ENCODE data around the gene DPP6.

The DPP6 gene

DNA sequence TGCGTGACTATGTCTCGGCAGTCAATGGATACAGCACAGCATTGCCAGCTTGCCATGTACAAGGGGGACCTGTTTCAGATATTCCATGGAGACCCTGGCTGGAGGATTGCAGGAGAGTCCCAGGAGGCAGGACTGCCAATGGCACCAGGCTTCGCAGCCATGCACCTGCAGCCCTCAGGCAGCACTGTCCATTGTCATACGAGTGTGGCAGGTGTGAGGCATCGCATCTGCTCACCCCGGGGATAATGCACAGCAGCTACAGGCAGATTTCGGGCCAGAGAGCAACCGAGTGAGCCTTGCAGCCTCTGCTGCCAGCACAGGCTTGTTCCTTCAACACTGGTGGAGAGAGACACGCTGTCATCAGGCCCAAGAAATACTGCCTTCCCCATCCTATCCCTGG lies 535.6 kb downstream of the DPP6 start:
- DNase-seq = peak in 1 of 56 donors; percentile 18

DNA sequence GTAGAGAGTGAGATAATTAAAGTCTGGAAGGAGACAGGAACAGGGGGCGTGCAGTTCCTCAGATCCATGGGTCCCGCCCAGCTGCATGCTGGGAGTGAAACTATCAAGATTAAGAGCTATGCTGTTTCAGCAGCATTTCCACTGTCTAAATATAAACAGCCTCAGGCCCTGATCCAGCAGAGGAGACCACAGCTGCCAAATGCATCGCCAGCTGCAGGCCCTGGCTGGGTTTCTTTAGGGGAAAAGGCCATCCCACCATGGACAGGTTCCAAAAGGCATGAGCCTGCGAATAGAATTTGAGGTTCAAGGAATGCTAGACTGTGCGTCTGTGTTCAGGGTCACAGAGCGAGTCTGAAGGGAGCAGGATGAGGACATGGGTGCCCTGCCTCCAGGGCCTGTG lies 539.3 kb downstream of the DPP6 start:
- DNase-seq = peak in 48 of 56 donors; percentile 32 to 85 (median 67)

DNA sequence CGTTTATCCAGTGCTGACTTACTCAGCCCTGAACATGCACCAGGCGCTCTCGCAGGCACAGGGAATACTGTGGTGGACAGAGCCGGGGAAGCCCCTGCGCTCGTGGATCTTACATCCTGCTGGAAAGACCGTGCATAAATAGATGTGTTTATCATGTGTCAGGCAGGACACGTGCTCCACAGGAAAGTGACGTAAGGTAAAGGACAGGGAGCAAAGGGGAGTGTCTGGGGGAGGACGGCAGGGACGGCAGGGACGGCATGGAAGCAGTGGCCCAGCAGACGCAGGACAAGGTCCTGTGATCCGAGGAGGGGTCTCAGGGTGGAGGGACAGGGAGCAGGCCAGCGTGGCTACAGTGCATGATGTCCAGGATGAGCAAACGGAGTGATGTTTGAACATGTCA lies 540.2 kb downstream of the DPP6 start:
- peak in 7 of 56 donors; percentile 13 to 53 (median 31) for DNase-seq

DNA sequence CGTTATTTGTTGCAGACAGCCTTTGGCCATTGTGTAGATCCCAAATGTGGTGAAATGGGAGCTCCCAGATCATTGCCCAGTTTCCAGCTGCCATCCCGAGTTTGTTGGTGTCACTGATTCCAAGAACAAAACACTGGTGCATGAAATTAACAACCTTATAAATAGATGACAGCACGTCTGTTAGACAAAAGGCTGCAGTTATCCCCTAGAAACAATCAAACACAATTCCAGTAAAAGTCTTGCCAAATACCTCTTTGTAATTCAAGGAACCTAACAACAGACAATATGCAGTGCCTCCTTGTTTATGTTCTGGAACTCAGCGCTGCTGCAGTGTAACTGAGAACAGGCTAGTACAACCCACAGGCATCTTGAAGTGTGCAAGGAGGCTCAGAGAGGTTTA lies 546.2 kb downstream of the DPP6 start:
- peak in 3 of 56 donors; percentile 3 to 45 (median 16) for DNase-seq

DNA sequence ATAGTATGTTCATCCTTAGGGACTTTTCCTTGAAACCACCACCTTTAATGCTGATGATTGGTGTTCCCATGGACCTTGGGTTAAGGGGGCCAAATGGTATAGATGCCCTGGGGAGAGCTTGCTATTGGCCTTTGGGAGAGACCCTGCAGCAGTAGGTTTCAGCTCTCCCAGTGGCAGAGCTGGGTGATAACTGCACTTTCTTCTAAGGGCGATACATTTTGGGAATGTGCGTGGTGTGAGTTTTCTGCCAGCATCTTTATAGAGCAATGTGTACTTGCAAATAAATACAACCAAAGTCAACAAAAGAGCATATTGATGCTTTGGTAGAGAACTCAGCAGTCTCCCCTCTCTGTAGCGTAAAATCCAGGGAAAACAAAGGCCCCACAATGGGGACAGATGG lies 546.7 kb downstream of the DPP6 start:
- no peak for DNase-seq

DNA sequence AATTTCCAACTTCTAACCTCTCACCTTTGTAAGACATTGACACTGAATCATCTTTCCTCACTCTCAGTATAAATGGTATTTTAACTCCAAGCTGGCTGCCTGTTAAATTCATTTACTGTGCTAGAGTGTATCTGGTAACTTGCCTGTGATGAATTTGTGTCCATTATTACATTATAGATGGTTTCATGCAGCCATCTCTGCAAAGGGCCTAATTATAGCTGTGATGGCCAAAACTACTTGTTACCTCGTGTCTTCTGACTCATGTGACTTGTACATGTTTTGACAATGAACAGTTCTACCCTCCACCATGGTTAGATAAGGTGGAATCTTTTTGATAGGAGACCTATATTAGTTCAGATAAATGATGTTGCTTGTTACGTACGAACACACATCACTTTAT lies 558.7 kb downstream of the DPP6 start:
- no peak for DNase-seq

DNA sequence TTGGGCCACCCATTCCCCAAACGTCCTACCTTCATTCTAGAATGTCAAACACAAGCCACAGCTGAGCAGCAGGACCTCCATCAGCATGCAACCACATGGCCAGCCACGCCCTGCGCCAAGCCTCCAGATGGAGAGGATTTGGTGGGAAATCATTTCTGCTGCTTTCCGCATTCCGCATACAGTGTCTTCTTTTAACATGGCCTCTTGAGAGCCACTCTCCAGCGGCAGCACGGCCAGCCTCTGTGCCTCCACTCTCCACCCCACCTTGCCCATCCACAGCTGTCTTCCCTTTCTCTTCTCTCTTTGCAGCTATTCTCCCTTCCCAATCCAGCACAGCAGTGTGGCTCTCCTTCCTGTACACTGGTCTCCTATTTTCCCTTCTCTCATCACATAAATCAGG lies 561.6 kb downstream of the DPP6 start:
- DNase-seq = no peak

DNA sequence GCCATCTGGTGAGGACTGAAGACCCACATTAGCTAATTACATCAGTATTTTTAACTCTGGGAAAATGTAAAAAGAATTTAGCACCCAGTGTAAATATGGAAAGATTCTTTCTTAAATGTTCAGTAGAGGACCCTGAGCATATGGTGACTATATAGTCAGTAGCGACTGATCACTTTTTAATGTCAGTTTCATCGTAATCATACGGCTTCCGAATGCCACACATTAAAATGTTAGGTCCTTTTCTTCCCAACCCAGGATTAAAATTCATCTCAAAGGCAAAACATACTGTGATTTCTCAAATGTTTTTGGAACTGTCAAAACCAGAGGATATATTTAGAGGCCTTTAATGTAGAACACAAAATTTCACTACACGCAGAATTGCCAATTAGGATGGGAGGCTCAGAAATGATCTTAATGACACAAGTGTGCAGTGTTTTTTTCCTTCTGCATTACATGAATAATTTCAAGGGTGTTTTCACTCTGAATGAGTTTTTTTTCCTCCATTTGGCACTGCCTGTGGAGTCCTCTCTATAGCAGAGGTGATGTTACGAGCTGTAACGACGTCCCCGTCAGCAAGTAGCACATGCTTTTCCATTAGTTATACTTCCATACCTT lies 568.0 kb downstream of the DPP6 start:
- DNase-seq = no peak

DNA sequence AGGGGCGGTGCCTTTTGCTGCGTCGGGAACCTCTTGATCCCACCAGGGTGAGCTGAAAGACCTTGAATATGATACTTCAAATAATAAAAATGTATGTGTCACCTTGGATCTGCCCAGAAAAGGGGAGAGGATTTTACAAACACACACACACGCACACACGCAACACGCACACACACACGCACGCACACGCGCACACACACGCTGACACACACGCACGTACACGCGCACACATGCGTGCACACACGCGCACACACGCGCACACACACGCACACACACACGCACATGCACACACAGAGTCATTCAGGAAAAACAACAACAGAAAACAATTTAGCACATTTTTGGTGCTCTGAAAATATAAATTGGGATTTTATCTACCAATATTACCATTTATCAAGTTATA lies 571.2 kb downstream of the DPP6 start:
- no peak for DNase-seq

DNA sequence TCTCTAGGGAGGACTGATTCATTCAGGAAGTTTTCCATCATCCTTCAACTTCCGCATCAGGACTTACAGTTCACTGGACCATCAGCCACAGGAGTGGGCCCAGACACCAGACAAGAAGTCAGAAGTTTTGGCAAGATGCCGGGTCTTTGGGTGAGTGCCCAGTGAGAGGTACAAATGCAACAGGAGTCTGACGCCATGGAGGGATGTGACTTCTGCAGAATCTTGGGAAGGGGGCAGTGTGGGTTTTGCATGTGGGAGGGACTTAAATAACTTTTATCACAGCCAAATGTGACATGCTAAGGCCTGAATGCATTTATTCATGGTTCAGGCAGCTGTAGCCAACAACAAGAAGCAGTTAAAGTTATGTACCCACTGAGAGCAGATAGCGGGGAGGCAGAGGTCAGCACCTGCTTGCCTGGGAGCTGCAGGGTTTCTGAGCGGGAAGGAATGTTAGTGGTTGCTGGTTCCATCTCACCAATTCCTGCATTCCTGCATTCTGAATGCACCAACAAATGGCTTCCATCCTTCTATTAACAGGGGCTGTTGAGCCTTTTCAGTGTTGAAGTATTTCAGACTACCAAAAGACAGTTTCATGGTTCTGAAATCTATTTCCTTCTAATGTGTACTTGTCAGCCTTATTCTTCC lies 575.6 kb downstream of the DPP6 start:
- DNase-seq = no peak

DNA sequence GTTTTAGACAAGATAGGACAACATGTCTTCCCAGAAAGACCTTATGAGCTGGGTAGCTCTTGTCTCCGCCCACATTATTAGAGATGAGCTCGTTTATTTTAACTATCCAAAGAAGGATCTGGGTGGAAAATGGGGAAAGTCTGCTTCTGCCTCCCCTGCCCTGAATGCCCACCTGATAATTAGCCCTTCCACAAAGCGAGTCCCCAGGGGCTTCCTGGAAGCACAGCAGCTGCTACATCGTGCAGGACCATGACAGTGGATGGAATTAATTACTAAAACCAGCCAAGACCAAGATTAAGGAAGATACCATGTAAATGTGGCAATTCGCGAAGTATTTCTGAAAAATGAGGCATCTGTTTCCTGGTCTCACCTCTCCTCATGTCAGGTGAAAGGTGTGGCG lies 576.4 kb downstream of the DPP6 start:
- DNase-seq = no peak

DNA sequence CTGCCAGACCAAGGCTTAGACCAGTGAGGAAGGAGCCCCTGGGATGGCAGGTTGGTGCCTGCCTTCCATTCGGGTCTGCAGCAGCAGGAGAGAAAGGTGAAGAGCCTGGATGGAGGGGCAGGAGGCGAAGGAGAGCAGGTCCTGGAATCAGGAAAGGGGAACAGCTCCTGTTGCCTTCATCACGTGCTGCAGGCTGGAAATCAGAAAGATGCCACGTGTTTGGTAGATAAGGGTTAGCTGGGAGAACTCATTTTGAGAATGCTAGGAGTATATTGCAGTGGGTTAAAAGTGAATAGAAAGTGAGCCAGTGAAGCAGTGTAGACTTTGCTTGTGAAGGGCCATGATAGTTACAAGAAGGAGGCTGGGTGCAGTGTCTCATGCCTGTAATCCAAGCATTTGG lies 579.0 kb downstream of the DPP6 start:
- DNase-seq = no peak

DNA sequence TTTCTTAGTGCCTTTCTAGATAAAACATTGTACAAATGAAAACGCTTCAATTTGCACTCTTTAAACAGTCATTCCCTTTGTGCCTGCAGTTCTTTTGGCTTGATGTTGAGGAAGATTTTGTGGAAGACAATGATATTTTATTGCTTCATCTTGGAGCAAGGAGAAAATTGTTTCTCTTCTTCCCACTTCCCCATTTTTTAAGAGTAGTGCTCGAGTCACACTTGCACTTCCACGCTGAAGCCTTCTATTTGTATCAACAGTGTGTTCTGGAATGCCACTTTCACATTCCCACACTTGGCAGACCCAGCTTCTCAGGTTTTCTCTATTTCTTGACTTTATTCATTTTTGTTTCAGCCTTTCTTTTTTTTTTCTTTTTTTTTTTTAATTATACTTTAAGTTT lies 581.4 kb downstream of the DPP6 start:
- DNase-seq = no peak

DNA sequence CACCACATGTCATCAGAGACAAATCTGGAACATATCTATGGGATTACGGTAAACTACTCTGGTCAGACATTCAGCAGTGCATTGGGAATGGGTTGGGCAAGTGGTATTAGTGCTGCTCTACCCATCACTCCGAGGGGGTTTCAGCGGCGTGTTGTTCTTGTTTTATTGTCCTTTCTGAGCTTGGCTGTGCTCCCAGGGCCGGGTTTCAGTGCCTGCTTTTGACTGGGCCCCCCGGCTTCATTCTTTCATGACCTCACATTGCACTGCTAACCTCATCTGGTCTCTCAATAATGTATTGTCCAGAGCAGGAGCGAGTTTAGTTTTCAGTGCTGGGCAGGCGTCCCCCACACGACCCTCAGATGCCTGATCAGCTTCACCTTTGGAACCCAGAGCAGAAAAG lies 586.1 kb downstream of the DPP6 start:
- peak in 2 of 56 donors; percentile 6 to 34 for DNase-seq

DNA sequence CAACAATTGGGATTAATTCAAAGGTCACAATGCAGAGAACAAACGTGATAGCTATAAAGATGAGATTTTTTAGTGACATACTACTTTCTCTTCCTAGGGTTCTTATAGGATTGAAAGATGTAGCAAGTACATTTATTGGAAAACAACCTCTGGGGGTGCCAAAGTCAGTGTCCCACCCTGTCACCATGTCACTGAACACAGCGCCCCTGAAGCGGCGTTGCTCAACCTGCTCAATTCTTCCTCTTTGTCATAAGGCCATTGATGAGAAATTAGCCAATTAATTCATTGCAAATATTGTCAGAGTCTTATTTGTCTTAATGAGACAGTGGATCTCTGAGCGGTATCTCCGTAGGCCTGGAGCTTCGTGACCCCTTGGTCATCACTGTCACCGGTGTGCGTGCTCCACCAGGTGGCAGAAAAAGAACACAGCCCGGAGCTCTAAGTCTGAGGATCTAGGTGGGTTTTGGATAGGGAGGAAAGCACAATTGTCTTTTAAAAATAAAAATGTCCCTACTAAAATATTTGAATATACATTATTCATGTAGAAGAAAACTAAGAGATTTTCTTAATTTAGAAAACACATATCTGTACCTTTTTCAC lies 588.2 kb downstream of the DPP6 start:
- peak in 32 of 56 donors; percentile 2 to 65 (median 24) for DNase-seq

DNA sequence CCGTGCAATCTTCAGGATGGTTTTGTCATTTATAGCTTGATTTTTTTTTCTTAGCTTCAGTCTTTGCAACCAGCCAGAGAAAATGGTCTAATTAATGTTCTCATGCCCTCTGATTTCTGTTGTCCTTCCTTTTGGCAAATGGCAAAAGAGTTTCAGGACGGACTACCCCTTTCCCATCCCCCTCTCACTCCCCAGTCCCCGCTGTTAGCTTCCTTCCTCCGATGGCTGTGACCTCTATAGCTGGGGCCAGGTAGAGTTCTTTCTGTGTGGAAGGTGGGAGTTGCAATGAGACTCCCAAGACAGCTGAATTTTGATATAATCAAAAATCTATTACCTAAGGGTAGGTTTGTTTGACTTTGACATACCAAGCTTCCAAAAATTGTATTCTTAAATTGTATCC lies 588.7 kb downstream of the DPP6 start:
- no peak for DNase-seq

DNA sequence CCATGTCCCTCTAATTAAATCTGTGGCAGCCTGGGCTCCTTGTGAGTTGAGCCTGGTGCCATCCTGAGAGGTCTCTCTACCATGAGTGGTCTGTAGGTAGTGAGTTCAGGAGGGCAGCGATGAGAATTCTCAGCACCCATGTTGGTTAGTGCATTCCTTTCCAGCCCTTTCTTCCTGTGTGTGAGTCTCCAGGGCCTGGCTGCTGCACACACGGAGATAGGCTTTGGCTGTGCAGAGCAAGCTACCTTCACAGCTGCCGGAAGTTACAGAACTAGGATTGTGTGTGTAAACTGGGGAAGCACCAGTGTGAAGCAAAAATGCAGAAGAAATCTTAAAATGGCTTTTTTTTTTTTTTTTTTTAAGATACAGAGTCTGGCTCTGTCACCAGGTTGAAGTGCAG lies 592.2 kb downstream of the DPP6 start:
- DNase-seq = no peak

DNA sequence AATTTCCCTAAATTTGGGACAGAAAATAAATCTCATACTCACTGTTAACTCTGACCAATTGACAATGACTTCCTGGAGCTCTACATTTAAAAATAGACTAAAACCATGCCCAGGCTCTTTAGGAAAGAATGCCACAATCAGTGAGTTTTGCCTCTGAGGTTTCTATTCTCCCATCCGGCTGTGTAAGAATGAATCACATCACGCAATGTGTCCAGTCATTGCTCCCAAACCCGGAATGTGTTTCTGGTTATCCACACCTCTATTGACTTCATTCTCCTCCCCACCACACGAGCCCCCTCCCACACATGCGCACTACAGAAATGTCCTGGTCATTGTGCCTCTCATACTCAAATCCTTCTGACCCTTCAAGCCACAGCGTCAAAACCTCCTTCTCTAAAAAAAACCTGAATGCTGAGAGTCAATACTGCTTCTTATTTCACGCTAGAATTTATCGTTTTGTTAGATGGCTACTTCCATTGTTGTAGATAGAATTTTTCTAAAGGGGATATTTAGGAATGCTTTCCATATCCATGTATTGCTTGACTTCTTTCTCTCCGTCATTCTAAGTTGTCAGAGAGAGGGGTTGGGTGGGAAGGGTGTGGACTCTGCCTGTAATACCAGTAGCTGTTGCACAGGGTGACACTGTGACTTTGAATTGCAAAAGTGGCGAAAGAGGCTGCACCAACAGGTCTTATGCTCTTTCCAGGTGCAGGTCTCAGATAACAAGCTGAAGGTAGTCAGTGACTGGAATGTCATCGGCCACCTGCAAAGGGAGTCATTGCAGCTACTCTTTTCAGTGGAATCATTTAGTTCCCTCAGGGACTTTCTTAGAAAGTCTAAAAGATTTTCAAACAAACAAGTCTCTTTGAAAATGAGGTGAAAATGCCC lies 594.2 kb downstream of the DPP6 start:
- DNase-seq = no peak

DNA sequence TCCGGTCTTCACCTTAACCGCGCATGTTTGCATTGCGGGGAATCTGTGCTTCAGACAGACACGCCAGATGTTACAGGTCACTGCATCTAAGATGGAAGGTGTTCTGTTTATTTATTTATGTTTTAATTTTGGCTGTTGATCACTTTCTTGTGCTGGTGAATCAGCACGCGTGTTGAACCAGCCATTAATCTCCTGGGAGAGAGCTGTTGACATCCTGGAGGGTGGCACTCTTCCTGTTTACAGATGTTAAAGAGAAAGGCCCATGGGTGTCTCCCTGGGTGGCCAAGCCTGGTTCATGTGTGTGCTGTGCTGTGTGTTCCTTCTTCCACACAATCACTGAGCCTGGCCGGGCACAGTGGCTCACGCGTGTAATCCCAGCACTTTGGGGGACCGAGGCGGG lies 595.4 kb downstream of the DPP6 start:
- DNase-seq = no peak

DNA sequence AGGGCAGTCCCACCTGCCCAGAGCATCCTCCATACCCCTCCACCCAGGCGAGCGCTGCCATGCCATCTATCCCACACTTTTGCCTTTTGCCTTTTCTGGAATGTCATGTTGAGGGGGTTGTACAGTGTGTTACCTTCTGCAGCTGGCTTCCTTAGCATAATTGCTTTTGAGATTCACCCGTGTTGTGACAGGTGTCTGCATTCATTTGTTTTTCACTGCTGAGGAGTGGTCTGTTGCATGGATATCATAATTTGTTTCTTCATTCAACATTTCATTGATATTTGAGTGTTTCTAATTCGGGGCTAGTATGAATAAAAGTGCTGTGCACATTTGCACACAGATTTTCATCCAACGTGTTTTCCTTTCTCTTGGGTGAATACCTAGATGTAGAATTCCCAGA lies 596.8 kb downstream of the DPP6 start:
- no peak for DNase-seq

DNA sequence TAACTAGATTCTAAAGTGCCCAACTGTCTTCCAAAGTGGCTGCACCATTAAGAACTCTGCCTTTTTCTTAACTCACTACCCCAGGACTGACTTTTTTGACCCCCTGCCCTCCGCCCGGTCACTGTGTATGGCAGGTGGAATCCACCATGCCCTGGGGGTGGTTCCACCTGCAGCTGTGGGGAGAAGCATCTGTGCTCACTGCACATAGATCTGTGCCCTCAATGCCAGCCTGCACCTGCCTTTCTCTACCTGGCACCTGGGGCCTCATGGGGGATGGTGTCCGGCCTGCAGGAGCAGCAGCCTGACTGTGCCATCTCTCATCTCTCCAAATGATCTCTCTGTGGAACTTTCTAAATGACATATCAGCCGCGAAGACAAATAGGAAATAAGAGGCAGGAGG lies 597.2 kb downstream of the DPP6 start:
- no peak for DNase-seq

DNA sequence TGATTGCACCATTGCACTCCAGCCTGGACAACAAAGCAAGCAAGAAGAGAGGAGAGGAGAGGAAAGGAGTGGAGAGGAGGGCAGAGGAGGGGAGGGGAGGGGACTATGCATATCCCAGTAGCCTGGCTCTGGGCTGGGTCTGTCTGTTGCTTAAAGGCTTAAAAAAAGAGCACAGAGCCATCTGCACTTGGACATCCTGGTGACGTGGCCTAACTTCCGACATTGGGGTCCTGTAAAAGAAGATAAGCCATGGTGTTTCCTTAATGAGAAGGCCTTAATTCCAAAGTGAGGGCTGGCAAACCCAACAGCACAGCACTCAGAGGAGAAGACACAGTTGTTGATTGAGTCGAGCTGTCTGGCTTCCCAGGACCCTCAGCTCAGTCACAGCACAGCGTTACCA lies 598.1 kb downstream of the DPP6 start:
- DNase-seq = no peak
